Stomach (tissue), 9 donors: ENCODE data around the gene OSM. TPM values are rescaled to one million over a fixed set of nuclear protein-coding genes. Genes with fewer than 3 reads are reported as not detected.
"Not testable (repeated sequence)": the region's sequence is repeated elsewhere in the genome, so short reads cannot be mapped to it uniquely, and the experiment has no call there.

Experiments
- DNase-seq, 2 donors: peaks; one replicate each; pipeline versions ENCODE4 v3.0.0 to v3.0.0-alpha.2; 2013 to 2019
- H3K27ac ChIP-seq, 5 donors: fragments of 200-600 bp in 4 of 5; sonication (generic) in 4 of 5; one replicate each; pipeline ENCODE4 v1.5.1; 2013 to 2019; ENCODE audit warnings: mild to moderate bottlenecking in 1 of 5, moderate library complexity in 1 of 5
- H3K27me3 ChIP-seq, 3 donors: fragments of 200-600 bp; sonication (generic); one replicate each; pipeline ENCODE4 v1.5.1; 2017 to 2019; ENCODE audit warnings: mixed run types in 1 of 3
- H3K36me3 ChIP-seq, 4 donors: fragments of 200-600 bp; sonication (generic); 1 replicate in 3 of 4; 2 replicates in 1 of 4; pipeline ENCODE4 v1.5.1; 2016 to 2019
- H3K4me1 ChIP-seq, 4 donors: fragments of 200-600 bp; sonication (generic); one replicate each; pipeline ENCODE4 v1.5.1; 2016 to 2019
- H3K4me3 ChIP-seq, 4 donors: fragments of 200-600 bp; sonication (generic) in 3 of 4; one replicate each; pipeline ENCODE4 v1.5.1; 2016 to 2019; ENCODE audit warnings: mild to moderate bottlenecking in 1 of 4
- H3K9me3 ChIP-seq, 4 donors: fragments of 200-600 bp; sonication (generic); one replicate each; pipeline ENCODE4 v1.5.1; 2016 to 2019
- EP300 ChIP-seq: sonication (generic); formaldehyde crosslinking; IDR thresholded peaks from one replicate; pipeline ENCODE4 v1.6.1; 2017; ENCODE audit warnings: antibody characterized with exemption
- POLR2A ChIP-seq, 4 donors: fragments of 450-650 bp; IDR thresholded peaks; one replicate each; pipeline ENCODE4 v1.6.1; 2016; ENCODE audit warnings: antibody characterized with exemption in 4 of 4, control low read depth in 2 of 4, mild to moderate bottlenecking in 1 of 4, moderate library complexity in 1 of 4
- POLR2AphosphoS5 ChIP-seq, 3 donors: sonication (generic); formaldehyde crosslinking; IDR thresholded peaks; one replicate each; pipeline ENCODE4 v1.6.1; 2016; ENCODE audit warnings: antibody characterized with exemption in 3 of 3
- WGBS, 5 donors: extraction: QIAGEN DNeasy Blood & Tissue Kit in 3 of 5; methylation state at CpG; one replicate each; pipeline versions ENCODE4 v1.1.5 to v1.1.7; 2013 to 2018; 5-methylcytosine and 5-hydroxymethylcytosine counted together
- intact Hi-C: fragments of 100-400 bp; cut with DNase I; formaldehyde crosslinking; loops from one replicate; pipeline ENCODE4 v1.15.1; 2023; ENCODE audit warnings: low total_unique reads
- polyA plus RNA-seq, 3 donors: library from polyadenylated mRNA; stranded (reverse); fragments of 200-250 nt; gene quantifications; one replicate each; pipeline ENCODE4 v1.2.3, GENCODE V29; 2013
- total RNA-seq, 5 donors: library from RNA; depleted of rRNA; stranded (reverse); fragments of >200 nt; gene quantifications; one replicate each; pipeline versions ENCODE4 v1.1.0 to v1.2.3, GENCODE V29; 2014 to 2016
- TF ChIP-seq, protein P1 (sequence below), 7 experiments: fragments of 450-650 bp in 4 of 7; fragments of 200-600 bp in 3 of 7; sonication (generic) in 3 of 7; IDR thresholded peaks; one replicate each; pipeline ENCODE4 v1.5.1; 2016 to 2019; ENCODE audit warnings: antibody characterized with exemption in 7 of 7, control low read depth in 2 of 7, mild to moderate bottlenecking in 1 of 7
- donor health status: healthy with polysubstance abuse.
- donor health status: Bipolar disorder and iron deficiency.
- donor health status: healthy.

Gene OSM
- total and polyA plus RNA-seq, 8 donors: 0.33 to 22.7 (median 1.2) TPM; not detected in 4

DNA sequence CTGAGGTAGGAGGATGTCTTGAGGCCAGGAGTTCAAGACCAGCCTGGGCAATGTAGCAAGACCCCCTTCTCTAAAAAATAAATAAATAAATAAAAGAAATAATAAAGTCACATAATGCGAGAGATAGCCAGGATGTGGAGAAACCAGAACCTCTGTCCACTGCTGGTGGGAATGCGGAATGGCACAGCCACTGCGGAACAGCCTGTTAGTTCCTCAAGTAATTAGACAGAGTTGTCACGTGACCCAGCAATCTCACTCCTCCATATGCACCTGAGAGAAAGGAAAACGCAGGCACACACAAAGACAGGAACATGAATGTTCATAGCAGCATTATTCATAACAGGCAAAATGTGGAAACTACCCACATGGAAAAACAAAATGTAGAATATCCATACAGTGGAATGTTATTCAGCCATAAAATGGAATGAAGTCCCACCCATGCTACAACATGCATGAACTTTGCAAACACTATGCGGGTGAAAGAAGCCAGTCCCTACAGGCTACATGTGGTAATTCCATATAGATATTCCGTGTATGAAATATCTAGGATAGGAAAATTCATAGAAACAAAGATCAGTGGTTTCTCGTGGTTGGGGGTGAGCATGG is 47.5 kb downstream of the OSM start:
- peak in 1 of 2 donors; percentile 45 for DNase-seq
- H3K27ac ChIP-seq: no peak overlapping the region
- 80 to 88% (median 84%) methylated on average over 8 of the region's 8 CpGs for WGBS, 5 donors
- H3K27me3 ChIP-seq: peaks cover 0 to 23% (median 0%) of the 10 kb centered on the region in 3 donors
- H3K4me1 ChIP-seq: peaks cover 0 to 17% (median 0%) of the 10 kb centered on the region in 4 donors
- intact Hi-C loops: no loop called here
- no peaks in the 10 kb centered on the region for H3K36me3 ChIP-seq
- no peaks in the 10 kb centered on the region for H3K9me3 ChIP-seq
- H3K4me3 ChIP-seq: no peak overlapping the region
- TF ChIP-seq, protein P1, sequence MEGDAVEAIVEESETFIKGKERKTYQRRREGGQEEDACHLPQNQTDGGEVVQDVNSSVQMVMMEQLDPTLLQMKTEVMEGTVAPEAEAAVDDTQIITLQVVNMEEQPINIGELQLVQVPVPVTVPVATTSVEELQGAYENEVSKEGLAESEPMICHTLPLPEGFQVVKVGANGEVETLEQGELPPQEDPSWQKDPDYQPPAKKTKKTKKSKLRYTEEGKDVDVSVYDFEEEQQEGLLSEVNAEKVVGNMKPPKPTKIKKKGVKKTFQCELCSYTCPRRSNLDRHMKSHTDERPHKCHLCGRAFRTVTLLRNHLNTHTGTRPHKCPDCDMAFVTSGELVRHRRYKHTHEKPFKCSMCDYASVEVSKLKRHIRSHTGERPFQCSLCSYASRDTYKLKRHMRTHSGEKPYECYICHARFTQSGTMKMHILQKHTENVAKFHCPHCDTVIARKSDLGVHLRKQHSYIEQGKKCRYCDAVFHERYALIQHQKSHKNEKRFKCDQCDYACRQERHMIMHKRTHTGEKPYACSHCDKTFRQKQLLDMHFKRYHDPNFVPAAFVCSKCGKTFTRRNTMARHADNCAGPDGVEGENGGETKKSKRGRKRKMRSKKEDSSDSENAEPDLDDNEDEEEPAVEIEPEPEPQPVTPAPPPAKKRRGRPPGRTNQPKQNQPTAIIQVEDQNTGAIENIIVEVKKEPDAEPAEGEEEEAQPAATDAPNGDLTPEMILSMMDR (IDR thresholded peaks at IDR 0.05): no peak
- TF ChIP-seq POLR2A (IDR thresholded peaks at IDR 0.05): no peak
- TF ChIP-seq EP300: no peak
- TF ChIP-seq POLR2AphosphoS5 (IDR thresholded peaks at IDR 0.05): no peak

DNA sequence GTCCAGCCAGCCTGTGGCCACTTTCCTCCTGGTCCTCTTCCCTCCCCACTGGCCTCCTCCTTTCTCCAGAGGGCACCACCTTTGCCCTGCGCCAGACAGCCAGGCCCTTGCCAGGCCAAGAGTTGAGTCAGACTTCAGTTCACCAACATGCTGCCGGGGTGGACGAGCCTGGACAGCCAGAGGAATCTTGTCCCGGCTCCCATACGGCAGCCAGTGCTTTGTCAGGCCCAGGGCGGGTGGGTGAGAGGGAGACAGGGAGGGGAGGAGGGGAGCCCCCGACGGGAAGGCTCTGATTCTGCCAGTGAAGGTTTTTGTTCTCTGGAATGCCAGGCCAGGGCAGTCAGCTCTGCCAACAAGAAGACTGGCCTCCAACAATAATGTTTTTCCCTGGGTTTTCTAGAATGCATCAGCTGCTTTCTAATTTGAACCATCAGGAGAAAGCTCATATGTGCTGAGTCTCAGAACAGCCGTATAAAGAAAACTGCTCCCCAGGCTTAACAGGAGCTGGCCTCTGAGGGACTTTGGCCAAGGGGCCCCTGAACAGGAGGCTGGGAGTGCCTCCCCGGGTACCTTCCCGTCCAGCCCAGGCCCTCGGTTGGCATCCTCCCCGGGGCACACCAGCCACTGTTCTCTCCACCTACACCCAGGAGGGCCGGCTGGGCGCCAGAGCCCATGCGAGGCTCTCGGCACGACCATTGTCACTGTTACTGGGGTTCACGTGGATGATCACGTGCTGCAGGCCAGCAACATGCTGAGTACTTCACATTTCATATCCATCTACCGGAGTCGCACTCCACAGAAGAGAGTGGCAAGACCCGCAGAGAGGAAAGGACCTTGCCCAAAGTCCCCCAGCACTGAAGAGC is 48.7 kb downstream of the OSM start:
- 72 to 90% (median 82%) methylated on average over 11 to 23 of the region's 23 CpGs for WGBS, 5 donors
- TF ChIP-seq, protein P1 (IDR thresholded peaks at IDR 0.05): no peak
- TF ChIP-seq POLR2AphosphoS5 (IDR thresholded peaks at IDR 0.05) (no peak), POLR2A (IDR thresholded peaks at IDR 0.05) (no peak), EP300 (no peak)
- peaks cover 5 to 28% (median 7%) of the 10 kb centered on the region in 4 donors for H3K4me1 ChIP-seq

DNA sequence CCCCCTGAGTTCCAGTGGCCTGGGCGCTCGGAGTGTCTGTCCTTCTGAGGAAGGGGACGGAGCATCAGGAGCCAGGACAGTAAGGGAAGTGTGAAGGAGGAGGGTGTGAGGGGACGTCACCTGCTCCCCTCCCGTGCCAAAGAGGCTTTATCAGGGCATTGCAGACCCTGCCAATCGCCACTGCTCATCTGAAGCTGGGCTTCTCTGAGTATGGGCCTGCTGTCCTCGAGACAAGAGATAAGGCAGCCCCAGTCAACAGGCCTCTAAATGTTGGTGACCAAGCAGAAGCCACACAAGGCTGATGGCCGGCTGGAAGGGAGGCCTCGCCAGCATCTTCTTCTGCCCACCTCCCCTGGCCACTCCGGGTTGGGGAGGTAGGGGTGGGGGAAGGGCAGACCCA is 49.9 kb downstream of the OSM start:
- no peak for DNase-seq
- WGBS, 5 donors: 78 to 92% (median 84%) methylated on average over 9 to 10 of the region's 10 CpGs
- H3K27ac ChIP-seq: no peak overlapping the region
- H3K27me3 ChIP-seq: peaks cover 0 to 13% (median 0%) of the 10 kb centered on the region in 3 donors
- H3K4me3 ChIP-seq: no peak overlapping the region
- H3K9me3 ChIP-seq: no peaks in the 10 kb centered on the region
- intact Hi-C loops: no loop called here
- TF ChIP-seq EP300 (no peak), POLR2AphosphoS5 (IDR thresholded peaks at IDR 0.05) (no peak), POLR2A (IDR thresholded peaks at IDR 0.05) (no peak)
- TF ChIP-seq, protein P1 (IDR thresholded peaks at IDR 0.05): no peak
- no peaks in the 10 kb centered on the region for H3K36me3 ChIP-seq
- H3K4me1 ChIP-seq: peaks cover 7 to 37% (median 9%) of the 10 kb centered on the region in 4 donors

More for the DNA sequence above, 48.7 kb downstream of the OSM start:
- H3K36me3 ChIP-seq: no peaks in the 10 kb centered on the region
- peaks cover 0 to 23% (median 0%) of the 10 kb centered on the region in 3 donors for H3K27me3 ChIP-seq
- intact Hi-C loops: no loop called here
- no peak for DNase-seq
- H3K27ac ChIP-seq: peak overlapping the region in 1 of 5 donors; percentile 26
- H3K4me3 ChIP-seq: no peak overlapping the region
- H3K9me3 ChIP-seq: no peaks in the 10 kb centered on the region

DNA sequence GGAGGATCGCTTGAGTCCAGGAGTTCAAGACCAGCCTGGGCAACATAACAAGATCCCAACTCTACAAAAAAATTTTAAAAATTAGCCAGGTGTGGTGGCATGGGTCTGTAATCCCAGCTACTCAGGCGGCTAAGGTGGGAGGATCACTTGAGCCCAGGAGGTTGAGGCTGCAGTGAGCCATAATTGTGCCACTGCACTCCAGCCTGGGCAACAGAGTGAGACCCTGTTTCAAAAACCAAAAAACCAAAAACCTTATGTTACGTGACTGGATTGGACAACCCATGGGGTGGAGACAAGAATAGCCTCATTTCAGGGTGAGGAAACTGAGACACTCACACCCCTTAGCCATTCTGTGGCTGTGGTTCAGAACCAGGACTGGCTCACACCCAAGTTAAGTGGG is 50.4 kb downstream of the OSM start:
- H3K4me3 ChIP-seq, DNase-seq, intact Hi-C loops, H3K27me3 ChIP-seq, H3K9me3 ChIP-seq, H3K27ac ChIP-seq, H3K36me3 ChIP-seq: not testable (repeated sequence)
- peaks cover 7 to 37% (median 9%) of the 10 kb centered on the region in 4 donors for H3K4me1 ChIP-seq
- 92 to 100% (median 93%) methylated on average over 3 of the region's 3 CpGs for WGBS, 5 donors
